ENCODE data around the gene C11orf68. TPM values are rescaled to one million over a fixed set of nuclear protein-coding genes. Genes with fewer than 3 reads are reported as not detected.

Gene C11orf68
- total and polyA plus RNA-seq, 2 of the 8 experiments (the other 6 are each of a cell fraction or from before 2014, with no cell fraction given): 24.0 to 51.2 TPM

DNA sequence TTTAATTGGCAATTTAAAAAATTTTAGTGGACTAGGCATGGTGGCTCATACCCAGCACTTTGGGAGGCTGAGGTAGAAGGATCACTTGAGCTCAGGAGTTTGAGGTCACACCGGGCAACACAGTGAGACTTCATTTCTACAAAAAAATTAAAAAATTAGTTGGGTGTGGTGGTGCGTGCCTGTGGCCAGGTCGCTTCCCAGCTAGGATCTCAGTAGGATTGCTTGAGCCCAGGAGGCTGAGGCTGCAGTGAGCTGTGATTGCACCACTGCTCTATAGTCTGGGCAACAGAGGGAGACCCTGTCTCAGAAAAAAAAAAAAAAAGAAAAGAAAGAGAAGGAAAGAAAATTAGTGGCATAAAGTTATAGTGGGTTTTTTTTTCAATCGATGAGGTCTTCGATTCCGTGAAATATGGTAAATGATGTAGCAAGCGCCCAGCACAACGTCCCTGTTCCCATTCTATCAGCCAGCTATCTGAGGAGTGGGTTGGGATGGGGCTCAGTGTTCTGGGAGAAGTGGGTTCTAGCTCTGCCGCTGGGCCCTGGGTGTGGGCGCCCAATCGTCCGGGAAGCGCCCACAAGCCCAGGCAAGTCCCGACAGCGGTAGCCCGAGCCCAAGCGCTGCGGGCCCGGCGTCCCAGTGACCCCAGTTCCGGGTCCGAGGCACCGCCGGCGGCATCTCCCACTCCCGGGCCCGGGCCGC lies 20.1 kb downstream of the C11orf68 start:
- Histone ChIP-seq H3K9ac (replicated peaks in 1 of 4; ENCODE audit: extremely low read depth in 1 of 4, low read depth in 3 of 4, low read length in 3 of 4) (peak overlapping the region in 3 of 4 experiments; percentile 13 to 43 (median 13); a peak in 2 of 7 replicates), H2BK20ac (ENCODE audit: low read length) (no peak overlapping the region), H3K23me2 (ENCODE audit: low read depth, low read length) (peaks cover 9% of the 10 kb centered on the region; the same call in 1 of the 2 replicates), H4K91ac (replicated peaks; ENCODE audit: insufficient read length, low read length) (peak overlapping the region; percentile 80), H3K4me2 (ENCODE audit: insufficient read depth in 1 of 2, low read depth in 2 of 2, low read length in 2 of 2) (peak overlapping the region; percentile 78 to 89), H3K4me3 (ENCODE audit: extremely low read depth in 1 of 4, insufficient read depth in 2 of 4, low read depth in 3 of 4, low read length in 4 of 4) (peak overlapping the region; percentile 39 to 71 (median 52)), H4K20me1 (replicated peaks in 1 of 2; ENCODE audit: control insufficient read depth in 1 of 2, insufficient read depth in 2 of 2, low read length in 2 of 2) (peaks cover 0 to 4% of the 10 kb centered on the region in 2 experiments), H2BK12ac (ENCODE audit: low read depth, low read length) (no peak overlapping the region), H3K9me3 (ENCODE audit: insufficient read depth in 2 of 2, low read depth in 1 of 2, low read length in 1 of 2) (no peaks in the 10 kb centered on the region), H4K5ac (ENCODE audit: insufficient read length, low read depth, low read length) (no peak overlapping the region), H3K23ac (ENCODE audit: insufficient read length) (no peak overlapping the region), H4K8ac (ENCODE audit: extremely low read depth, insufficient read depth, low read length) (peak overlapping the region; percentile 91), H3K36me3 (ENCODE audit: control insufficient read depth in 2 of 4, insufficient read depth in 4 of 4, low read length in 3 of 4) (no peaks in the 10 kb centered on the region), H3K14ac (ENCODE audit: insufficient read length) (no peak overlapping the region), H3K4me1 (replicated peaks in 1 of 4; ENCODE audit: control insufficient read depth in 3 of 4, insufficient read depth in 4 of 4, low read length in 3 of 4) (peaks cover 3 to 11% (median 8%) of the 10 kb centered on the region in 4 experiments; a peak in 6 of 7 replicates), H3K18ac (ENCODE audit: extremely low read depth, low read length) (peak overlapping the region; percentile 87), H2BK120ac (replicated peaks; ENCODE audit: low read depth, low read length) (peak overlapping the region; percentile 95), H2AFZ (ENCODE audit: low read length) (no peak overlapping the region; the same call in 1 of the 2 replicates), H2BK15ac (ENCODE audit: low read length) (no peak overlapping the region), H2BK5ac (ENCODE audit: low read depth, low read length) (peak overlapping the region; percentile 16; the same call in 1 of the 2 replicates), H3K27ac (ENCODE audit: low read depth, low read length) (no peak overlapping the region), H2AK5ac (ENCODE audit: low read depth, low read length) (peak overlapping the region; percentile 65; the same call in 1 of the 2 replicates), H3K27me3 (replicated peaks in 1 of 4; ENCODE audit: control insufficient read depth in 3 of 4, extremely low read depth in 1 of 4, insufficient read depth in 3 of 4, low read length in 3 of 4) (peaks cover 15 to 41% (median 35%) of the 10 kb centered on the region in 4 experiments), H3K56ac (replicated peaks; ENCODE audit: insufficient read length, low read depth, low read length) (no peak overlapping the region), H3K79me1 (ENCODE audit: low read depth, low read length) (no peaks in the 10 kb centered on the region; the same call in 1 of the 2 replicates), H3K79me2 (ENCODE audit: control insufficient read depth in 1 of 2, insufficient read depth in 2 of 2, low read length in 2 of 2) (no peaks in the 10 kb centered on the region), H3K4ac (replicated peaks; ENCODE audit: insufficient read length, low read depth, low read length) (no peak overlapping the region)
- no peak for TF ChIP-seq NRF1 (IDR thresholded peaks at IDR 0.05; ENCODE audit: low read depth, low read length)
- CTCF ChIA-PET (ENCODE audit: partially characterized antibody): interaction anchor here (0.7 to 9.7 kb wide), 11 partner anchors 11 to 305 kb away, joined by 3 to 150 read pairs (median 3); partner anchors contain the start of genes CCDC85B, FIBP and MUS81
- FAIRE-seq (no peak), DNase-seq (ENCODE audit: low read depth in 1 of 2, low spot score in 2 of 2) (no peak)
- POLR2A ChIA-PET (ENCODE audit: partially characterized antibody): interaction anchor here (1.1 to 3.7 kb wide), 7 partner anchors 8 to 187 kb away, joined by 3 to 18 read pairs (median 5); partner anchors contain the start of genes BANF1, CCDC85B, CFL1 and EFEMP2
- WGBS, 2 experiments (ENCODE audit: extremely low coverage in 1 of 2, insufficient coverage in 1 of 2, insufficient read length in 1 of 2, insufficient replicate concordance in 2 of 2, low coverage in 1 of 2, low lambda C conversion rate in 2 of 2, missing lambda C conversion rate in 1 of 2): 24% methylated on average over 28 of the region's 28 CpGs; no CpG with 5 or more reads in 1 of the 2 experiments
